ENCODE data around the gene ASCC1.

DNA sequence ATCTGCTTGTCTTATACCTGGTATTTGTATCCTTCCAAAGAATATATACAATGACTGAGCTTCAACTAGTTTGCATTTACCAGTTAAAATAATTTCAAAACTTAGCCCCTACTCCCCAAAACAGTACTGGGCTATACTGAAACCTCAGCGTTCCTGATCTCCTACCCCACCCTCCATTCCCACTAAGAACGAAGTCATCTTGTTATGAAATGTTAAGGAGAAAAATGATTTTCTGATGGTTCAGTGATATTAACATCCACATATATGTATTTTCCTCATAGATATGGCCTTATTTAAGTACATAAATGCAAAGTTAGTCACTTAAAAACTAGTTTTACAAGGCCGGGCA is 29.1 kb downstream of the ASCC1 start:
- TF ChIP-seq, protein P1, sequence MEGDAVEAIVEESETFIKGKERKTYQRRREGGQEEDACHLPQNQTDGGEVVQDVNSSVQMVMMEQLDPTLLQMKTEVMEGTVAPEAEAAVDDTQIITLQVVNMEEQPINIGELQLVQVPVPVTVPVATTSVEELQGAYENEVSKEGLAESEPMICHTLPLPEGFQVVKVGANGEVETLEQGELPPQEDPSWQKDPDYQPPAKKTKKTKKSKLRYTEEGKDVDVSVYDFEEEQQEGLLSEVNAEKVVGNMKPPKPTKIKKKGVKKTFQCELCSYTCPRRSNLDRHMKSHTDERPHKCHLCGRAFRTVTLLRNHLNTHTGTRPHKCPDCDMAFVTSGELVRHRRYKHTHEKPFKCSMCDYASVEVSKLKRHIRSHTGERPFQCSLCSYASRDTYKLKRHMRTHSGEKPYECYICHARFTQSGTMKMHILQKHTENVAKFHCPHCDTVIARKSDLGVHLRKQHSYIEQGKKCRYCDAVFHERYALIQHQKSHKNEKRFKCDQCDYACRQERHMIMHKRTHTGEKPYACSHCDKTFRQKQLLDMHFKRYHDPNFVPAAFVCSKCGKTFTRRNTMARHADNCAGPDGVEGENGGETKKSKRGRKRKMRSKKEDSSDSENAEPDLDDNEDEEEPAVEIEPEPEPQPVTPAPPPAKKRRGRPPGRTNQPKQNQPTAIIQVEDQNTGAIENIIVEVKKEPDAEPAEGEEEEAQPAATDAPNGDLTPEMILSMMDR (conservative IDR thresholded peaks at IDR 0.05; ENCODE audit: low read depth, low read length), result no peak
- TF ChIP-seq SMC3 (IDR thresholded peaks at IDR 0.05; ENCODE audit: low read depth, low read length), result no peak
- no peak for TF ChIP-seq CHD1 (IDR thresholded peaks at IDR 0.05; ENCODE audit: low read depth, low read length)
- no peak for TF ChIP-seq NFE2L2 (IDR thresholded peaks at IDR 0.05; ENCODE audit: low read depth, low read length)
- TF ChIP-seq MAZ (IDR thresholded peaks at IDR 0.05; ENCODE audit: borderline replicate concordance, low read depth, low read length), result no peak

Data from IMR-90 (cell line).